HG03460 (cell line): ENCODE data around the gene NLK.

Experiments
- ATAC-seq: cut with Tn5 transposase; IDR thresholded peaks from one replicate; pipeline ENCODE4 v1.9.1; 2021; ENCODE audit not compliant: unreplicated experiment

The NLK gene

GRCh38 chr17:28039251-28039650 lies 3.2 kb upstream of the NLK start:
- ATAC-seq = no peak

- no peak for ATAC-seq
Measured at GRCh38 chr17:28040406-28040805, 2.1 kb upstream of the NLK start.

DNA sequence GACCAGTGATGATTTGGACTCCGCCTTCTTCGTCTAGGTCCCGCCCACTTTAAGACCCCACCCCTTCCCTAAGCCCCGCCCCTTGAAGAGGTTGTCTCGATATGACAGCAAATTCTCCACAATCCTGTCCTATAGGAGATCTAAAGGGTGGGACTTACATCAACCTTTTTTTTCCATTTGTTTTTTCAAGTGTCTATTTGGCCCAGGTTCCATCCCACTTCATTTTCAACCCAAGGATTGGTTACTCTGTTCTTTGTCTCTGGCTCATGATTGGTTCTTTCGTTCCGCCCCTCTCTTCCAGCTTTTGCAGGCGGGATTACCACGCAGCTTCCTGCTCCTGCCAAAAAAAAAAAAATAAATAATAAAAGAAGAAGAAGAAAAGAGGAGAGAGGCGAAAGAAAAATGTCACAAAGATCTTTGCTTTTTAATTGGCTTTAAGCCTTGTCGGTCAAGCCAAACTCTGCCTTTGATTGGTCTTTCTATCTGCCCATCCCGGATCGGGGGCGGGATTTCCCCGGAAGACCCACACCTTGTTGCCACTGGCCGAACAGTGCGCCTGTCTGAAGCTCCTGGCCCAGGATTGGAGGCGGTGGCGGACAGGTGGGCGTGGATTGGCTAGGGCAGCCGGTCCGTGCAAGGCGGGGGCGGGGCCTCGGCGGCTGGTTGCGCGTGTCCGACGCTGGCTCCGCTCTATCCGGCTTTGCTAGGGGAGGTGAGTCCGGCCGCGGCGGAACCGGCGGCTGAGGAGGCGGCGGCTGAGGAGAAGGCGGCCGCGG lies 1.2 kb upstream of the NLK start:
- ATAC-seq = peak; percentile 85

- ATAC-seq = peak; percentile 15
Measured at GRCh38 chr17:28041844-28042656, 427 bp upstream of the NLK start.

DNA sequence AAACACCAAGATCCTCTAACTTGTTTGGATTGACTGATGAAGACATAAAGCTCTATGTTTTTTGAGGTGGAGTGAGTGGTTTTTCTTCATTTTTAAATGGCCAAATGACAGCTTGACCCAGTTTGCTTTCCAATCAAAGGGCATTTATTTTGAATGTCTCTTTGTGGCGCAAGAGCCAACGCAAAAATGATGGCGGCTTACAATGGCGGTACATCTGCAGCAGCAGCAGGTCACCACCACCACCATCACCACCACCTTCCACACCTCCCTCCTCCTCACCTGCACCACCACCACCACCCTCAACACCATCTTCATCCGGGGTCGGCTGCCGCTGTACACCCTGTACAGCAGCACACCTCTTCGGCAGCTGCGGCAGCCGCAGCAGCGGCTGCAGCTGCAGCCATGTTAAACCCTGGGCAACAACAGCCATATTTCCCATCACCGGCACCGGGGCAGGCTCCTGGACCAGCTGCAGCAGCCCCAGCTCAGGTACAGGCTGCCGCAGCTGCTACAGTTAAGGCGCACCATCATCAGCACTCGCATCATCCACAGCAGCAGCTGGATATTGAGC lies 329 bp downstream of the NLK start:
- no peak for ATAC-seq

DNA sequence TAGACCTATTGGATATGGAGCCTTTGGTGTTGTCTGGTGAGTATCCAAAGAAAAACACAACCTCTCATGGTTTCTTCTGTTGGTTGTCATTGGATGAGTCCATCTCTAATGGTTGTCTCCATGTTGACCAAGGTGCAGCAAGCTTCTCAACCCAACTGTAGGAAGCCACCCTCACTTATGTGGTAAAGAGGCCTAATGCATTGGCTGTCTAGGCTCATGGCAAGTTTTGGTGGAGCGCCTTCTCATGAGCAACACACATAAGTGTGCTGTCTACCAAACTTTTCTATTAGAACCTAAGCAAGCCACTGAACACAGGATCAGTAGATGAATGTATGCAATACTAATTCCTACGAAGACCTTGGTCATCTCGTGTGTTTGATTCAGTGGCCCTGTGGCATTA lies 819 bp downstream of the NLK start:
- ATAC-seq = no peak

DNA sequence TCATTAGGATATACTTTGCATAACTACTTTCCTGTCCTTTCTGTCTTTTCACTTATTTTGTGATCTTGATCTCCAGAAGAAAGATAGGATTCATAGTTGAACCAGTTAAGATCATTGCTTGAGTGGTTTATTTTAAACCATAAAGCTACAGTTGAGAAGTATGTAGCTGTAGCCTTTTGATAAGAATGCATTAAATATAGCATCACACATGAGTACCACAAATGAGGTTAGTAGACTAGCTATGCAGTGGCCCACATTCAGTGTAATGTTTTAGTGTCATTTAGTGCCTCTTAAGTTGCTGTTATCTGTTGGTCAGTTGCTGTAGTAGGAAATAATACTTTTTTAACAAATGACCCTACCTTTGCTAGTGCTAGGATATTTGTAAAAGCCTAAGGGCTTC lies 1.3 kb downstream of the NLK start:
- no peak for ATAC-seq

GRCh38 chr17:28045304-28045703 lies 2.8 kb downstream of the NLK start:
- ATAC-seq = no peak

GRCh38 chr17:28046034-28046825 lies 3.8 kb downstream of the NLK start:
- no peak for ATAC-seq

- ATAC-seq = no peak
Measured at GRCh38 chr17:28047806-28048205, 5.3 kb downstream of the NLK start.

DNA sequence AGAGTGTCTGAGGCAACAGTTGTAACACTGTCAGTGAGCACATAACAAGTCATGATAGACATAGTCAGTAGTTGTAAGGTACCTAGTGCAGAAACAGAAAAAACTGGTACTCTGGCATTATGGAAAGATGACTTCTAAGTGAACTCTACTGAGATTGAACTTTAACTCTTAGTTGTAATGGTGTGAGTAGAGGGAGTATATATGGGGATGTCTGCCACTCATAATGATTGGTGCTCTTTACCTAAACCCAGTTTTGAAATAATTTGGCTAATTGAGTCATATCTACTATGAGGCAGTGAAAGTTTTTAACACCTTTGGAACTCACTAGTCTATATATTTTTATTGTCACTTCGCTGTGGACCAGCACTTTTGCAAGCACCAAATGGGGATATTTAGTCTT lies 6.6 kb downstream of the NLK start:
- no peak for ATAC-seq

GRCh38 chr17:28053044-28053670 lies 10.7 kb downstream of the NLK start:
- ATAC-seq = no peak

- no peak for ATAC-seq
Measured at GRCh38 chr17:28053725-28054124, 11.2 kb downstream of the NLK start.

DNA sequence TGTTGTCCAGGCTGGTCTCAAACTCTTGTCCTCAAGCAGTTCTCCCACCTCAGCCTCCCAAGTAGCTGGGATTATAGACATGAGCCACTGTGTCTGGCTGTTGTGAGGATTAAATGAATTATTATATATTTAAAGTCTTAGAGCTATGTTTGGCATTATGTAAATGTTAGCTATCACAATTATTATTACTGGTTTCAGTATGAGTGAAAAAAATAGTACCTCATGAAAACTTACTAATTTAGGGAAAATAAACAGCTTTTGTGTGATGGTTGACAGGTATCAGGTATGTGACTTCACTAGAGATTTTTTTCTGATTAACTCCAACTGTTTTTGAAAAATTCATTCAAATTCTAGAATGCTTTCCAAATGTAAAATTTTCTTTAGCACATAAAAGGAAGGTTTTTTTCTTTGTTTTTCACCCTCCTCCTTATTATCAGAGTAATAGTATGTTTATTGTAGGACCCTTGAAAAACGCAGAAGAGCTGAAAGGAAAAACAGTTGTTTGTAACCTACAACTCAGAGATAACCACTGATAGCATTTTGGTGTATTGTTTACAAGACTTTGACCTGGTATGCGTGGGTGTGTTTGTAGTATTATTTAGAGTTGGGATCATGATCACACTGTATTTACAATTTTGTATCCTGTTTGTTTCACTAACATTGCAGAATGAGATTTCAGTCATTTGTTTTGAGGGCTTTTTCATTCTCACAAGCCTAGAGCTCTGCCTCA lies 13.2 kb downstream of the NLK start:
- ATAC-seq = no peak

DNA sequence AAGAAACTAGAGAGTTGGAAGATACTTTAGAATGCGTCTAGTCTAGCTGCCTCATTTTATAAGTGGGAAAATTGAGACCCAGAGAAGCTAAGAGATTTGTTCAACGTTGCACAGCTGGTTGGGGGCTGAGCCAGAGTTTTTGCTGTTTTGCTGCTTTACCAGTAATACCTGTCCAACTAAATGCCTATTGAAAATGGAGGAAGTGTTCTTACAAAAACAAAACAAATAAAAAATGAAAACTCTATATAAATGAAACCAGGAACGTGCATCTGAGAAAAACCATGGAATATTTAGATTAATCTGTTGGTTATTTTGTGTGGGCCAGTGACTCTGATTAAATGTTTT lies 13.8 kb downstream of the NLK start:
- no peak for ATAC-seq

- peak; percentile 83 for ATAC-seq
Measured at GRCh38 chr17:28057731-28058246, 15.3 kb downstream of the NLK start.

DNA sequence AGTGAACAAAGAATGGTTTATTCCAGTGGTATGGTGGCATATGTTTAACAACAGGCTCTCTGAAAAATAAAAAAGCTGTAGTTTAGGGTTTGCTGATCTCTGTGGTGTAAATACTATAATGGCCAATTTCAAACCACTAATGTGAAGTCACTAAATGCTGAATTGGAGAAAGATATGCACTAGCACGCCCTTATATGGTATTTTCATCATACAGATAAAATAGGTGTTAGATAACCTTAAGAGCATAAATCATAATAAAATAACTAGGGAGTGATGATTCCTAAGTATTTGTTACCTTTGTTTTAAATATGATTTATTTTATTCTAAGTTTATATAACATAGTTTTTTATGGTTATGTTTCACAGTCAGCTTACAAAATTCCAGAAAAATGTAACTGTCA lies 17.2 kb downstream of the NLK start:
- ATAC-seq = no peak

DNA sequence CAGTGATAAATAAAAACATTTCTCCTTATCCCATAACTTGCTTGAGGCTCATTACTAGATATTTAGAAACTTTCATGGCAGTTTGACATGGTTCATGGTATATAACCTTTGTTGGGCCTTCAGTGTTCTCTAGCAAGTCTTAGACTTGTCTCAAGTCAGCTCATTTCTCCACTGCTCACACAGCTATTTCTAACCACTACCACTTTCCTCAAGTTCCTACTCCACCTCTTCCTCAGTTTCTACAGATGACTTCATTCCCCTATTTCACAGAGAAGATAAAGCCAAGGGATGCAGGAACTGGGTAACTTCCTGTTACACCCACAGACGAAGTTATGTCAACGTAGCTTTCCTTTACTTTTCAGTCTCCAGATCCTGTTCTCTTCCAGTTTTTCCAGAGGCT lies 23.2 kb downstream of the NLK start:
- ATAC-seq = no peak

DNA sequence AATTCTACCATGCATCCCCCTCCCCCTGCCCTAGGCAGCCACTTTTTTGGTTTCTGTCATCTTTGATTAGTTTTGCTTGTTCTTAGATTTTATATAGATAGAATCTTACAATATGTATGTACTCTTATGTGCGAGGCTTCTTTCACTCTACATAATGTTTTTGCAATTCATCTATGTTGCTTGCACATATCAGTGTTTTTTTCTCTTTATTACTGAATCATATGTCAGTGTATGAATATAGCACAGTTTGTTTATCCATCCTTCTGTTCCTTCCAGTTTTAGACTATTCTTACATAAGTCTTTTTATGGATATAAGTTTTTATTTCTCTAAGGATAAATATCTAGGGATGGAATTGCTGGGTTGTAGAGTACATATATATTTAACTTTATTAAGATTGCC lies 26.6 kb downstream of the NLK start:
- ATAC-seq = no peak

DNA sequence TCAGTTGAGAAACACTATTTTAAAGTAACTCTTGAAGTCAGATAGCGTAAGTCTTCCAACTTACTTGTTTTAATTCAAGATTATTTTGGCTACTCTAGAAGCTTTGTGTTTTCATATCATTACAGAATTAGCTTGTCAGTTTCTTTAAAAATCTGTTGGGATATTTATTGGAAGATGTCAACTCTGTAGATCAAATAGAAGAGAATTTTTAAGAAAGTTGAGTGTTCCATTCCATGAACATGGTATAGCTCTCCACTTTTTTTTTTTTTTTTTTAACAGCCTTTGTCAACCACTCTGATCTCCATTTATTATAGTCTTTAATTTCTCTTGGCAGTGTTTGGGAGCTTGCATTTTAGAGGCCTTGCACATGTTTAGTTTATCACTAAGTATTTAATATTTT lies 28.7 kb downstream of the NLK start:
- no peak for ATAC-seq
